Breast epithelium (tissue), 4 donors: ENCODE measurements around the gene STX3. TPM values are rescaled to one million over a fixed set of nuclear protein-coding genes. Genes with fewer than 3 reads are reported as not detected.

ENCODE experiments used
- DNase-seq, 2 donors: peaks; one replicate each; pipeline ENCODE4 v3.0.0-alpha.2; 2019; ENCODE audit warnings: low spot score in 2 of 2
- H3K27ac ChIP-seq, 2 donors: fragments of 200-600 bp; sonication (generic) in 1 of 2; one replicate each; pipeline ENCODE4 v1.5.1; 2016 to 2019; ENCODE audit warnings: mild to moderate bottlenecking in 1 of 2
- H3K27me3 ChIP-seq, 2 donors: fragments of 200-600 bp; sonication (generic) in 1 of 2; one replicate each; pipeline versions ENCODE4 v1.5.1 to v1.6.0; 2017 to 2019; ENCODE audit warnings: control low read depth in 1 of 2, mild to moderate bottlenecking in 1 of 2
- H3K36me3 ChIP-seq: fragments of 200-600 bp; one replicate; pipeline ENCODE4 v1.5.1; 2019
- H3K4me1 ChIP-seq, 2 donors: fragments of 200-600 bp; sonication (generic); one replicate each; pipeline ENCODE4 v1.5.1; 2016 to 2019; ENCODE audit warnings: control low read depth in 1 of 2
- H3K4me3 ChIP-seq, 3 donors: fragments of 200-600 bp; sonication (generic); 1 replicate in 2 of 3; 2 replicates in 1 of 3; pipeline ENCODE4 v1.5.1; 2016 to 2019; ENCODE audit warnings: mild to moderate bottlenecking in 3 of 3, moderate library complexity in 2 of 3
- H3K9me3 ChIP-seq, 2 donors: fragments of 200-600 bp; sonication (generic) in 1 of 2; one replicate each; pipeline ENCODE4 v1.5.1; 2016 to 2019; ENCODE audit warnings: control low read depth in 1 of 2
- CTCF ChIP-seq, 3 donors: fragments of 450-650 bp; IDR thresholded peaks; one replicate each; pipeline ENCODE4 v1.5.1; 2016 to 2017; ENCODE audit warnings: antibody characterized with exemption in 3 of 3, mild to moderate bottlenecking in 3 of 3, moderate library complexity in 3 of 3
- POLR2A ChIP-seq: fragments of 450-650 bp; IDR thresholded peaks from one replicate; pipeline ENCODE4 v1.6.1; 2016; ENCODE audit warnings: antibody characterized with exemption, mild to moderate bottlenecking, moderate library complexity
- POLR2AphosphoS5 ChIP-seq, 3 donors: sonication (generic); formaldehyde crosslinking; IDR thresholded peaks; one replicate each; pipeline ENCODE4 v1.6.1; 2017; ENCODE audit warnings: antibody characterized with exemption in 3 of 3
- intact Hi-C: fragments of 100-400 bp; cut with DNase I; formaldehyde crosslinking; loops from one replicate; pipeline ENCODE4 v1.15.1; 2023; ENCODE audit warnings: low total_unique reads
- total RNA-seq, 3 donors: library from RNA; depleted of rRNA; stranded (reverse); fragments of >200 nt; gene quantifications; one replicate each; pipeline ENCODE4 v1.1.0, GENCODE V29; 2016

Gene STX3
- total RNA-seq, 3 donors from 2014 or later = 32.2 to 58.8 (median 53.7) TPM

GRCh38 chr11:59756558-59756840, 1.3 kb downstream of the STX3 start:
- intact Hi-C loops = no loop called here
- Histone ChIP-seq H3K36me3 (no peaks in the 10 kb centered on the region), H3K4me3 (peak overlapping the region; percentile 67 to 91 (median 82)), H3K4me1 (peaks cover 6 to 8% of the 10 kb centered on the region in 2 donors), H3K27me3 (no peaks in the 10 kb centered on the region), H3K27ac (peak overlapping the region; percentile 93 to 98), H3K9me3 (no peaks in the 10 kb centered on the region)
- no peak for TF ChIP-seq POLR2A
- TF ChIP-seq POLR2AphosphoS5 (IDR thresholded peaks at IDR 0.05) = no peak
- no peak for TF ChIP-seq CTCF (IDR thresholded peaks at IDR 0.05)
- DNase-seq = no peak

- no peaks in the 10 kb centered on the region for H3K9me3 ChIP-seq
- TF ChIP-seq CTCF (IDR thresholded peaks at IDR 0.05) (no peak), POLR2AphosphoS5 (IDR thresholded peaks at IDR 0.05) (no peak), POLR2A (no peak)
- H3K36me3 ChIP-seq = no peaks in the 10 kb centered on the region
- peaks cover 6 to 8% of the 10 kb centered on the region in 2 donors for H3K4me1 ChIP-seq
- peak overlapping the region; percentile 67 to 91 (median 82) for H3K4me3 ChIP-seq
- peak overlapping the region; percentile 93 to 98 for H3K27ac ChIP-seq
- intact Hi-C loops = no loop called here
- no peaks in the 10 kb centered on the region for H3K27me3 ChIP-seq
- peak; percentile 53 to 65 for DNase-seq
Measured at GRCh38 chr11:59756845-59757244, 1.7 kb downstream of the STX3 start.

GRCh38 chr11:59758401-59759037, 3.3 kb downstream of the STX3 start:
- H3K4me3 ChIP-seq = no peak overlapping the region
- no peaks in the 10 kb centered on the region for H3K36me3 ChIP-seq
- intact Hi-C loops = no loop called here
- H3K9me3 ChIP-seq = no peaks in the 10 kb centered on the region
- DNase-seq = no peak
- no peak overlapping the region for H3K27ac ChIP-seq
- TF ChIP-seq CTCF (IDR thresholded peaks at IDR 0.05) = no peak
- no peak for TF ChIP-seq POLR2AphosphoS5 (IDR thresholded peaks at IDR 0.05)
- TF ChIP-seq POLR2A = no peak
- peaks cover 6 to 8% of the 10 kb centered on the region in 2 donors for H3K4me1 ChIP-seq
- no peaks in the 10 kb centered on the region for H3K27me3 ChIP-seq

GRCh38 chr11:59759900-59760299, 4.7 kb downstream of the STX3 start:
- no peak for DNase-seq
- Histone ChIP-seq H3K36me3 (no peaks in the 10 kb centered on the region), H3K4me1 (peaks cover 6 to 8% of the 10 kb centered on the region in 2 donors), H3K4me3 (no peak overlapping the region), H3K9me3 (no peaks in the 10 kb centered on the region), H3K27ac (no peak overlapping the region), H3K27me3 (no peaks in the 10 kb centered on the region)
- intact Hi-C loops = no loop called here
- TF ChIP-seq CTCF (IDR thresholded peaks at IDR 0.05) (no peak), POLR2AphosphoS5 (IDR thresholded peaks at IDR 0.05) (no peak), POLR2A (no peak)

- no peaks in the 10 kb centered on the region for H3K36me3 ChIP-seq
- no peak for DNase-seq
- no peaks in the 10 kb centered on the region for H3K27me3 ChIP-seq
- H3K9me3 ChIP-seq = no peaks in the 10 kb centered on the region
- no peak overlapping the region for H3K4me3 ChIP-seq
- no peak for TF ChIP-seq POLR2A
- TF ChIP-seq CTCF (IDR thresholded peaks at IDR 0.05) = no peak
- no peak for TF ChIP-seq POLR2AphosphoS5 (IDR thresholded peaks at IDR 0.05)
- intact Hi-C loops = no loop called here
- no peak overlapping the region for H3K27ac ChIP-seq
- peaks cover 5 to 6% of the 10 kb centered on the region in 2 donors for H3K4me1 ChIP-seq
Measured at GRCh38 chr11:59760771-59761170, 5.6 kb downstream of the STX3 start.
